ENCODE results near the gene PLEKHN1.

PLEKHN1 gene

DNA sequence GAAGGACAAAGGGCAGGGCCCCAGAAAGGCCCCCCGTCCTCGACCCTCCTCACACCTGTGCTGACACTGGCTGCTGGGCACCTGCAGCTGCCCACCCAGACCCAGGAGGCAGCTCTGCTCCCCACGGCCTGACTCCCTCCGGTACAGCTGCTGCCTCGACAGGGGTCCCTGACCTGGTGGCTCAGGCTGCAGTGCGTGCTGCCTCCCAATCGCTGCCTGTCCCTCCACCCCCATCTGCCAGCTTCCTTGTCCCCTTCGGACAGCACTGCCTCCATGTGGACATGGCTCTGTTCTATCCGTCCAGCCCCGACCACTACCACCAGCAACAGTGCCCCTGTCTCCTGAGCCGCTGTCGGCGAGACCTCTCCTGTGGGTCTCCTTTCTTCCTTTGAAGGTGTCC, 11.4 kb upstream of the PLEKHN1 start:
- no peak for DNase-seq (ENCODE audit: low read depth)
- TF ChIP-seq, protein P1, sequence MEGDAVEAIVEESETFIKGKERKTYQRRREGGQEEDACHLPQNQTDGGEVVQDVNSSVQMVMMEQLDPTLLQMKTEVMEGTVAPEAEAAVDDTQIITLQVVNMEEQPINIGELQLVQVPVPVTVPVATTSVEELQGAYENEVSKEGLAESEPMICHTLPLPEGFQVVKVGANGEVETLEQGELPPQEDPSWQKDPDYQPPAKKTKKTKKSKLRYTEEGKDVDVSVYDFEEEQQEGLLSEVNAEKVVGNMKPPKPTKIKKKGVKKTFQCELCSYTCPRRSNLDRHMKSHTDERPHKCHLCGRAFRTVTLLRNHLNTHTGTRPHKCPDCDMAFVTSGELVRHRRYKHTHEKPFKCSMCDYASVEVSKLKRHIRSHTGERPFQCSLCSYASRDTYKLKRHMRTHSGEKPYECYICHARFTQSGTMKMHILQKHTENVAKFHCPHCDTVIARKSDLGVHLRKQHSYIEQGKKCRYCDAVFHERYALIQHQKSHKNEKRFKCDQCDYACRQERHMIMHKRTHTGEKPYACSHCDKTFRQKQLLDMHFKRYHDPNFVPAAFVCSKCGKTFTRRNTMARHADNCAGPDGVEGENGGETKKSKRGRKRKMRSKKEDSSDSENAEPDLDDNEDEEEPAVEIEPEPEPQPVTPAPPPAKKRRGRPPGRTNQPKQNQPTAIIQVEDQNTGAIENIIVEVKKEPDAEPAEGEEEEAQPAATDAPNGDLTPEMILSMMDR (IDR thresholded peaks at IDR 0.05; ENCODE audit: control insufficient read depth, insufficient read depth, low read depth, low read length, missing control alignments): no peak

DNA sequence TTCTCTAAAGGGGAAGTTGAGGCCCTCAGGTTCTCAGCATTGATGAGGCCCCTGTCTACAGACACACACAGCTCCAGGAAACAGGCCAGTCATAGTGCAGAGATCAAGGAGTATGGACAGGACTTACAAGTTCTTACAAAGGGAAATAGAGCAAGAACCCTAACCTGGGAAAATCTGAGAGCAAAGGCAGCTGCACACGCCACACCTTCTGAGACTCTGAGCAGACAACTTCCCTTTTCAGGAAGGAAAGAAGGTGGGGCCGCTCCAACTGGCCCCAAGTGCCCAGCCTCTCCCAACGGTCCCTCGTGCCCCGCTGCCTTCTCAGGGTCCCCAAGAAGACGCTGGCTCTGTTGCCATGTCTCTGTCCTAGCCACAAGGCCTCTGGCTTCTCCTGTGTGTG, 10.8 kb upstream of the PLEKHN1 start:
- H3K4me3 ChIP-seq (ENCODE audit: control insufficient read depth, low read depth, low read length): no peak overlapping the region
- DNase-seq (ENCODE audit: low read depth): no peak
- TF ChIP-seq, protein P1 (IDR thresholded peaks at IDR 0.05; ENCODE audit: control insufficient read depth, insufficient read depth, low read depth, low read length, missing control alignments): no peak

More for the DNA sequence above, 11.4 kb upstream of the PLEKHN1 start:
- H3K4me3 ChIP-seq (ENCODE audit: control insufficient read depth, low read depth, low read length): no peak overlapping the region

- TF ChIP-seq, protein P1 (IDR thresholded peaks at IDR 0.05; ENCODE audit: control insufficient read depth, insufficient read depth, low read depth, low read length, missing control alignments): no peak
- DNase-seq (ENCODE audit: low read depth): no peak
- H3K4me3 ChIP-seq (ENCODE audit: control insufficient read depth, low read depth, low read length): no peak overlapping the region
Observed at GRCh38 chr1:956636-957035, 9.6 kb upstream of the PLEKHN1 start.

DNA sequence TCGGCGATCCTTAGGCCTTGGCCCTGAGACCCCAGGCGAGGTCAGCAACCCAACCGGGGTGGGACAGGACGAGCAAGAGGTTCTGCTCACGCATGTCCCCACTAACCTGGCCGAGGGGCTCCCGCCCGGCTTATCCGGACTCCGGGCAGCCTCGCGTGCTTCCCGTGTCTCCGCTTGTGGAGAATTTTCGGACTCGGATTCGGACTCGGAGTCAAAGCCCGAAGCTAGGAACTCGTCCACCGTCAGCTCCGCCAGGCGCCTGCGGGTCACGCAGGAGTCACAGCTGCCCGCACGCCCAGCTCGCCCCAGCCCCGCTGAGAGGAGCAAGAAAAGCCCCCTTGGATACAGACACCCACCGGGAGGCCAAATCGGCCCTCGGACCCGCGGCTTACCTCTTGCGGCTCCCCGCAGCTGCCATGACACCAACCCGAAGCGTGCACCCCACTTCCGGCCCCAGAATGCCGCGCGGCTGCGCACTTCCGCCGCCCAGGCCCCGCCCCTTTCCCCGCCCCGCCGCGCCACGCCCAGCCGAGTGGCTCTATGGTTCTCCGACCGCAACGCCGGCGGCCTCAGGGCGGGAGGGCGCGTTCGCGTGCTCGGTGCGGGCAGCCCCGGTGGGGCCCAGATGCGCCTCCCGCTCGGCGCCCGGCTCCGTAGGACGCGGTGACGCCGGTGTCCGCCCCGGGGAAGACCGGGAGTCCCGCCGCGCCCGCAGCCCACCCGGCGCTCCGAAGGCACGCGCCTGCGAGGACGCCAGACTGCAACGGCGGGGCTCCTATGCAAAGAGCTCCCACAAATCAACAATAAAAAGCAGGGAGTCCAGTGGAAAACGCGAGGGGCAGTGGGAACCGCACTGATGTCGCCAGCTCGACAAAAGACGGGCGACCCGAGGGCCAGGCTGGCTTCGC, 7.2 kb upstream of the PLEKHN1 start, which contains the start of gene NOC2L:
NOC2L (minus strand) TSS at position 434 of the 908 bp plus-strand sequence; CDS start at position 418, 16 bp downstream.
- H3K4me3 ChIP-seq (ENCODE audit: control insufficient read depth, low read depth, low read length): peak within 1 kb of the TSS; percentile 99
- TF ChIP-seq, protein P1 (IDR thresholded peaks at IDR 0.05; ENCODE audit: control insufficient read depth, insufficient read depth, low read depth, low read length, missing control alignments): no peak
- DNase-seq (ENCODE audit: low read depth): no peak

- peak overlapping the region; percentile 44 for H3K4me3 ChIP-seq (ENCODE audit: control insufficient read depth, low read depth, low read length)
- TF ChIP-seq, protein P1 (IDR thresholded peaks at IDR 0.05; ENCODE audit: control insufficient read depth, insufficient read depth, low read depth, low read length, missing control alignments): no peak
- no peak for DNase-seq (ENCODE audit: low read depth)
Observed at GRCh38 chr1:959731-960362, 6.4 kb upstream of the PLEKHN1 start.

DNA sequence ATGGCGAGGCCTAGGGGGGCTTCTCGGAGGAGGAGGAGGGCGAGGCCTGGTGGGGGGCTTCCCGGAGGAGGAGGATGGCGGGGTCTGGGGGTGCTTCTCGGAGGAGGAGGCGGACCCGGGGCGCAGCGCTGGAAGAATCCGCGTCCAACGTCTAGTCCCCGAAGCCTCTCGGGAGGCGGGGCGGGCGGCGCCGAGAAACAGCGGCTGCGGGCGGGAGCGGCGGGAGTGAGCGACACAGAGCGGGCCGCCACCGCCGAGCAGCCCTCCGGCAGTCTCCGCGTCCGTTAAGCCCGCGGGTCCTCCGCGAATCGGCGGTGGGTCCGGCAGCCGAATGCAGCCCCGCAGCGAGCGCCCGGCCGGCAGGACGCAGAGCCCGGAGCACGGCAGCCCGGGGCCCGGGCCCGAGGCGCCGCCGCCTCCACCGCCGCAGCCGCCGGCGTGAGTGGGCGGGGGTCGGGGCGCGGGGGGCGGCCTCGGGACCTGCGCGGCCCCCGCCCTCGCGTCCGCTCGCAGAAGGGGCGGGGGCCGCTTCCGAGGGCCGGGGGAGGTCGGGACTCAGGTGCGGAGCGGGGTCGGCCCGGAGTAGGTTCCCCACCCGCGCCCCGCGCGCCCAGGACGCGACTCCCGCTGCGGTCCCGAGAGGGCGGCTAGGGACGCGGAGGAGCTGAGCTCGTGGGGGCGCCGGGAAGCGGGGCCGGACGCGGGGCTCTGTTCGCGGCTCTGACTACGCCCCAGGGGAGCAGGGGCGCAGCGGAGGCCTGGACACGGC, 5.7 kb upstream of the PLEKHN1 start, which contains the start of gene KLHL17:
KLHL17 (plus strand) TSS at position 222 of the 769 bp plus-strand sequence; CDS start at position 332, 110 bp downstream.
- H3K4me3 ChIP-seq (ENCODE audit: control insufficient read depth, low read depth, low read length): peak within 1 kb of the TSS; percentile 44
- TF ChIP-seq, protein P1 (IDR thresholded peaks at IDR 0.05; ENCODE audit: control insufficient read depth, insufficient read depth, low read depth, low read length, missing control alignments): no peak
- no peak for DNase-seq (ENCODE audit: low read depth)

All from AG09309 (cell line).